ENCODE data around the gene TIGAR. TPM values are rescaled to one million over a fixed set of nuclear protein-coding genes. Genes with fewer than 3 reads are reported as not detected.
A peak's percentile ranks its signal among the peaks of the same experiment; 100 is the strongest.

Gene TIGAR
- total RNA-seq, 1 experiment from 2014 or later, result 4.6 TPM

GRCh38 chr12:4355156-4356040 is 34.4 kb downstream of the TIGAR start:
- ATAC-seq (no peak), DNase-seq (no peak)
- CTCF ChIA-PET, result no interaction called here
- no peak overlapping the region for H2AFZ ChIP-seq (ENCODE audit: low read length)
- no peak overlapping the region for H3K27ac ChIP-seq (ENCODE audit: low read length)
- no peaks in the 10 kb centered on the region for H3F3A ChIP-seq (ENCODE audit: low read length, unreplicated experiment)
- H3K4me1 ChIP-seq (ENCODE audit: insufficient read depth, low read length), result no peaks in the 10 kb centered on the region
- H4K20me1 ChIP-seq (ENCODE audit: low read length), result no peaks in the 10 kb centered on the region
- no peak overlapping the region for H3K4me2 ChIP-seq (ENCODE audit: low read length)
- H3K9ac ChIP-seq (ENCODE audit: low read length), result no peak overlapping the region
- TF ChIP-seq CTCF (conservative IDR thresholded peaks at IDR 0.05; ENCODE audit: low read depth, low read length), result no peak
- TF ChIP-seq EZH2 (IDR thresholded peaks at IDR 0.05; ENCODE audit: low read length, unreplicated experiment), result no peak
- no peak for TF ChIP-seq EZH2phosphoT487 (IDR thresholded peaks at IDR 0.05; ENCODE audit: borderline replicate concordance, low read length)
- intact Hi-C loops (cut with micrococcal nuclease), result no loop called here
- no peak overlapping the region for H3K4me3 ChIP-seq (ENCODE audit: low read length)
- no peaks in the 10 kb centered on the region; the same call in 1 of the 2 replicates for H3K36me3 ChIP-seq (ENCODE audit: low read depth, low read length)
- H3K9me2 ChIP-seq (replicated peaks; ENCODE audit: low read length), result no peaks in the 10 kb centered on the region
- no peaks in the 10 kb centered on the region for H3K79me2 ChIP-seq (ENCODE audit: low read length)
- BruUV-seq (replicated peaks), result no TSS peak
- no peaks in the 10 kb centered on the region for H3K27me3 ChIP-seq (ENCODE audit: low read length)
- H3K9me3 ChIP-seq (ENCODE audit: low read length), result no peaks in the 10 kb centered on the region
- POLR2A ChIA-PET (ENCODE audit: unreplicated experiment), result no interaction called here

- Histone ChIP-seq H3K36me3 (ENCODE audit: low read depth, low read length) (no peaks in the 10 kb centered on the region; the same call in 1 of the 2 replicates), H3K79me2 (ENCODE audit: low read length) (no peaks in the 10 kb centered on the region), H3K4me2 (ENCODE audit: low read length) (no peak overlapping the region), H2AFZ (ENCODE audit: low read length) (no peak overlapping the region), H3K27me3 (ENCODE audit: low read length) (no peaks in the 10 kb centered on the region), H3K4me1 (ENCODE audit: insufficient read depth, low read length) (no peaks in the 10 kb centered on the region), H3K9me2 (replicated peaks; ENCODE audit: low read length) (no peaks in the 10 kb centered on the region), H3K9me3 (ENCODE audit: low read length) (no peaks in the 10 kb centered on the region), H3K27ac (ENCODE audit: low read length) (no peak overlapping the region), H3K9ac (ENCODE audit: low read length) (no peak overlapping the region), H3F3A (ENCODE audit: low read length, unreplicated experiment) (no peaks in the 10 kb centered on the region), H4K20me1 (ENCODE audit: low read length) (no peaks in the 10 kb centered on the region), H3K4me3 (ENCODE audit: low read length) (no peak overlapping the region)
- intact Hi-C loops (cut with micrococcal nuclease), result no loop called here
- DNase-seq, result peak; percentile 32
- no peak for ATAC-seq
- TF ChIP-seq EZH2 (IDR thresholded peaks at IDR 0.05; ENCODE audit: low read length, unreplicated experiment), result no peak
- no peak for TF ChIP-seq EZH2phosphoT487 (IDR thresholded peaks at IDR 0.05; ENCODE audit: borderline replicate concordance, low read length)
- TF ChIP-seq CTCF (conservative IDR thresholded peaks at IDR 0.05; ENCODE audit: low read depth, low read length), result peak; percentile 48
- BruUV-seq (replicated peaks), result no TSS peak
- ChIA-PET CTCF (no interaction called here), POLR2A (ENCODE audit: unreplicated experiment) (no interaction called here)
These were observed 35.0 kb downstream of the TIGAR start for GRCh38 chr12:4356041-4356327.

- CTCF ChIA-PET, result no interaction called here
- Histone ChIP-seq H3K27ac (ENCODE audit: low read length) (no peak overlapping the region), H3K4me2 (ENCODE audit: low read length) (no peak overlapping the region), H3K9ac (ENCODE audit: low read length) (no peak overlapping the region), H3K9me3 (ENCODE audit: low read length) (no peaks in the 10 kb centered on the region), H2AFZ (ENCODE audit: low read length) (no peak overlapping the region), H3K4me1 (ENCODE audit: insufficient read depth, low read length) (no peaks in the 10 kb centered on the region), H4K20me1 (ENCODE audit: low read length) (no peaks in the 10 kb centered on the region), H3K79me2 (ENCODE audit: low read length) (no peaks in the 10 kb centered on the region), H3K27me3 (ENCODE audit: low read length) (peaks cover 44% of the 10 kb centered on the region), H3F3A (ENCODE audit: low read length, unreplicated experiment) (no peaks in the 10 kb centered on the region), H3K4me3 (ENCODE audit: low read length) (no peak overlapping the region), H3K36me3 (ENCODE audit: low read depth, low read length) (no peaks in the 10 kb centered on the region), H3K9me2 (replicated peaks; ENCODE audit: low read length) (no peaks in the 10 kb centered on the region)
- no TSS peak for BruUV-seq (replicated peaks)
- TF ChIP-seq CTCF (conservative IDR thresholded peaks at IDR 0.05; ENCODE audit: low read depth, low read length) (no peak), EZH2phosphoT487 (IDR thresholded peaks at IDR 0.05; ENCODE audit: borderline replicate concordance, low read length) (no peak), EZH2 (IDR thresholded peaks at IDR 0.05; ENCODE audit: low read length, unreplicated experiment) (no peak)
- ATAC-seq (peak; percentile 46; the same call in 1 of the 2 replicates), DNase-seq (no peak)
- POLR2A ChIA-PET (ENCODE audit: unreplicated experiment), result no interaction called here
- intact Hi-C loops (cut with micrococcal nuclease), result no loop called here
These were observed 45.1 kb downstream of the TIGAR start for GRCh38 chr12:4366090-4366489.

Data from PC-3 (cell line).